HEK293 (cell line): Measurements from ENCODE around the gene TSPAN3.

Source experiments
- CTCF ChIA-PET: fragments of 350-600 bp; formaldehyde crosslinking; extraction: SDS; loops from one replicate; lab custom pipeline; 2021; ENCODE audit warnings: antibody characterized with exemption; lab: Yijun Ruan, JAX
- POLR2A ChIA-PET: fragments of 300-600 bp; formaldehyde crosslinking; extraction: SDS; loops from one replicate; lab custom pipeline; 2020; ENCODE audit warnings: antibody characterized with exemption, inconsistent platforms; lab: Yijun Ruan, JAX
- H3K27ac ChIP-seq: fragments of 200-500 bp; sonication (Bioruptor generic); 2 replicates; pipeline ENCODE4 v1.5.1; 2014; ENCODE audit warnings: low read depth, low read length, control low read depth, inconsistent platforms; ENCODE audit errors: extremely low read depth
- H3K36me3 ChIP-seq, 2 experiments: fragments of 200-500 bp in 1 of 2; sonication (Bioruptor generic) in 1 of 2; 1 replicate in 1 of 2; 2 replicates in 1 of 2; pipeline ENCODE4 v1.5.1; 2014 to 2017; ENCODE audit warnings: inconsistent platforms in 2 of 2, low read length in 2 of 2; ENCODE audit not compliant: control insufficient read depth in 2 of 2, insufficient read depth in 1 of 2
- H3K4me1 ChIP-seq: fragments of 200-500 bp; sonication (Bioruptor generic); 2 replicates; pipeline ENCODE4 v1.5.1; 2014; ENCODE audit warnings: mild to moderate bottlenecking, low read length, inconsistent platforms; ENCODE audit not compliant: control insufficient read depth, insufficient read depth
- H3K4me3 ChIP-seq: 2 replicates; pipeline ENCODE4 v1.5.1; 2011; ENCODE audit warnings: low read depth, mild to moderate bottlenecking, control low read depth, low read length, moderate library complexity
- H3K9me3 ChIP-seq: fragments of 200-500 bp; sonication (Bioruptor generic); 2 replicates; pipeline ENCODE4 v1.5.1; 2014; ENCODE audit warnings: low read depth, low read length, inconsistent platforms; ENCODE audit not compliant: control insufficient read depth, insufficient read depth
- EGR2 ChIP-seq: fragments of 450-650 bp; formaldehyde crosslinking; IDR thresholded peaks from 2 replicates; pipeline ENCODE4 v1.5.1; 2016; ENCODE audit warnings: low read depth, missing biosample characterization, missing genetic modification characterization
- GLI2 ChIP-seq: fragments of 450-650 bp; formaldehyde crosslinking; IDR thresholded peaks from 2 replicates; pipeline ENCODE4; 2017; ENCODE audit warnings: missing biosample characterization, missing genetic modification characterization, low read depth, borderline replicate concordance
- HIC1 ChIP-seq: fragments of 450-650 bp; formaldehyde crosslinking; IDR thresholded peaks from 2 replicates; pipeline ENCODE4 v1.5.1; 2016; ENCODE audit warnings: missing biosample characterization, missing genetic modification characterization
- PRDM2 ChIP-seq: fragments of 450-650 bp; formaldehyde crosslinking; IDR thresholded peaks from 2 replicates; pipeline ENCODE4 v1.5.1; 2016; ENCODE audit warnings: missing biosample characterization, missing genetic modification characterization, borderline replicate concordance
- REPIN1 ChIP-seq: fragments of 450-650 bp; formaldehyde crosslinking; IDR thresholded peaks from 2 replicates; pipeline ENCODE4 v1.5.1; 2017; ENCODE audit warnings: missing biosample characterization, missing genetic modification characterization, low read depth
- SCRT1 ChIP-seq: fragments of 450-650 bp; formaldehyde crosslinking; IDR thresholded peaks from 2 replicates; pipeline ENCODE4 v1.5.1; 2016; ENCODE audit warnings: missing biosample characterization, missing genetic modification characterization, borderline replicate concordance
- SP7 ChIP-seq: fragments of 450-650 bp; formaldehyde crosslinking; IDR thresholded peaks from 2 replicates; pipeline ENCODE4 v1.5.1; 2016; ENCODE audit warnings: missing biosample characterization, missing genetic modification characterization
- ZFHX2 ChIP-seq: fragments of 450-650 bp; formaldehyde crosslinking; conservative IDR thresholded peaks from 2 replicates; pipeline ENCODE4 v1.5.1; 2016; ENCODE audit warnings: missing biosample characterization, missing genetic modification characterization
- ZNF10 ChIP-seq: fragments of 450-650 bp; formaldehyde crosslinking; IDR thresholded peaks from 2 replicates; pipeline ENCODE4 v1.5.1; 2017; ENCODE audit warnings: missing biosample characterization, missing genetic modification characterization
- ZNF248 ChIP-seq: fragments of 450-650 bp; formaldehyde crosslinking; IDR thresholded peaks from 2 replicates; pipeline ENCODE4 v1.5.1; 2017; ENCODE audit warnings: missing biosample characterization, missing genetic modification characterization
- ZNF341 ChIP-seq: fragments of 450-650 bp; formaldehyde crosslinking; IDR thresholded peaks from 2 replicates; pipeline ENCODE4; 2016; ENCODE audit warnings: low read depth, missing biosample characterization, missing genetic modification characterization
- ZNF354C ChIP-seq: fragments of 450-650 bp; formaldehyde crosslinking; IDR thresholded peaks from 2 replicates; pipeline ENCODE4 v1.5.1; 2016; ENCODE audit warnings: missing biosample characterization, missing genetic modification characterization, low read depth, borderline replicate concordance
- ZNF623 ChIP-seq: fragments of 450-650 bp; formaldehyde crosslinking; IDR thresholded peaks from 2 replicates; pipeline ENCODE4 v1.5.1; 2016; ENCODE audit warnings: missing biosample characterization, missing genetic modification characterization
- TF ChIP-seq, protein P1 (sequence below): fragments of 450-650 bp; formaldehyde crosslinking; IDR thresholded peaks from 2 replicates; pipeline ENCODE4 v1.5.1; 2016; ENCODE audit warnings: missing biosample characterization, missing genetic modification characterization

Gene TSPAN3

DNA sequence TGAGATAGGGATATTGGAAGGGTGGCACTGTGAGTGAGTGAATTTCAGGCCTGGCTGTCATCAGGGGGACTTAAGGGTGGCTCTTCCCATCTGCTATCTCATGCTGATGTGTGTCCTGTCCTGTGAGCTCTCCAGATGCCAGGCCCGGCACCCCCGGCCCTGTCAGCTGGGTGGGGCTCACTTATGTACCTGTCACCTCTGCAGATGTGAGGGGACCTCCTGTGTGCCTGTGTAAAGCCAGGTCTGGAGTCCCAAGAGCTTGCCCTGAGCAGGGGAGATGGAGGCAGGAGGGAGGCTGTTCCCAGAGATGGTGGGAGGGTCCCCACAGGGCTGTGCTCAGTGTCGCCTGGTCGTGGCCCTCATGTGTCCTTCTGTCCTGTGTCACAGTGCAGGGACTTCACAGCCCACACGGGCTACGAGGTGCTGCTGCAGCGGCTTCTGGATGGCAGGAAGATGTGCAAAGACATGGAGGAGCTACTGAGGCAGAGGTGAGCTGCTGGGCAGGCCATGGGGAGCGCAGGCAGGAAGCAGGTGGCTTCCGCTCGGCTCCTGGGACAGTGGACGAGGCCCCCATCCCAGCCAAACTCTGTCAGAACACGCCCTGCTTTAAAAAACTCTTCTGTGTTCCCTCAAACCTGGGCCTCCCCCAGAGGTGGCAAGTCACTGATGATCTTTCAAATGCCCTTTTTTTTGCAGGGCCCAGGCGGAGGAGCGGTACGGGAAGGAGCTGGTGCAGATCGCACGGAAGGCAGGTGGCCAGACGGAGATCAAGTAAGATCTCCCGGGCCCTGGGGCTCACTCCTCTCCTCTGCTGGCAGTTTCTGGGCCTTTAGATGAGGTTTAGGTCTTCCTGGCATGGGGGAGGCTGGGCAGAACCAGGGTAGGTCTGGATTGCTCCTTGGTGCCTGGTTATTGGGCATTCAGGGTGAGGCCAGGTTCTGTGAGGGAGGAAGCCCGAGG lies 52.9 kb downstream of the TSPAN3 start:
- Histone ChIP-seq H3K4me3 (no peak overlapping the region), H3K27ac (no peak overlapping the region), H3K36me3 (no peaks in the 10 kb centered on the region), H3K9me3 (no peaks in the 10 kb centered on the region), H3K4me1 (no peaks in the 10 kb centered on the region)
- TF ChIP-seq SCRT1 (tag by site-specific recombination) (no peak), ZNF248 (tag by site-specific recombination) (no peak), ZFHX2 (tag by site-specific recombination) (no peak), SP7 (no peak), ZNF623 (no peak), ZNF341 (tag by site-specific recombination) (peak; percentile 23; the same call in 1 of the 2 replicates)
- TF ChIP-seq, protein P1, sequence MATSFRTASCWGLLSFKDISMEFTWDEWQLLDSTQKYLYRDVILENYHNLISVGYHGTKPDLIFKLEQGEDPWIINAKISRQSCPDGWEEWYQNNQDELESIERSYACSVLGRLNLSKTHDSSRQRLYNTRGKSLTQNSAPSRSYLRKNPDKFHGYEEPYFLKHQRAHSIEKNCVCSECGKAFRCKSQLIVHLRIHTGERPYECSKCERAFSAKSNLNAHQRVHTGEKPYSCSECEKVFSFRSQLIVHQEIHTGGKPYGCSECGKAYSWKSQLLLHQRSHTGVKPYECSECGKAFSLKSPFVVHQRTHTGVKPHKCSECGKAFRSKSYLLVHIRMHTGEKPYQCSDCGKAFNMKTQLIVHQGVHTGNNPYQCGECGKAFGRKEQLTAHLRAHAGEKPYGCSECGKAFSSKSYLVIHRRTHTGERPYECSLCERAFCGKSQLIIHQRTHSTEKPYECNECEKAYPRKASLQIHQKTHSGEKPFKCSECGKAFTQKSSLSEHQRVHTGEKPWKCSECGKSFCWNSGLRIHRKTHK (tag by site-specific recombination), result no peak
- TF ChIP-seq, all 188 proteins: peak for 1
- ChIA-PET POLR2A (no interaction called here), CTCF (interaction anchor here (0.7 kb wide), 1 partner anchor 37 kb away, joined by 3 read pairs; no protein-coding TSS in a partner anchor)

- no peaks in the 10 kb centered on the region for H3K9me3 ChIP-seq
- H3K36me3 ChIP-seq, result no peaks in the 10 kb centered on the region
- TF ChIP-seq PRDM2 (tag by site-specific recombination) (no peak), HIC1 (tag by site-specific recombination) (no peak), ZNF341 (tag by site-specific recombination) (no peak), EGR2 (tag by site-specific recombination) (no peak), ZNF354C (tag by site-specific recombination) (no peak), GLI2 (no peak), REPIN1 (tag by site-specific recombination) (no peak), ZNF10 (no peak)
- ChIA-PET POLR2A (interaction anchor here (1.0 kb wide), 1 partner anchor 16 kb away, joined by 3 read pairs; no protein-coding TSS in a partner anchor), CTCF (no interaction called here)
- no peak overlapping the region for H3K27ac ChIP-seq
- no peak overlapping the region for H3K4me3 ChIP-seq
- no peaks in the 10 kb centered on the region for H3K4me1 ChIP-seq
These were observed 53.7 kb downstream of the TSPAN3 start for GRCh38 chr15:77017091-77017660.
